Smooth muscle cell (in vitro differentiated cells): ENCODE measurements around the gene SLC39A10. TPM values are rescaled to one million over a fixed set of nuclear protein-coding genes. Genes with fewer than 3 reads are reported as not detected.

Experiments used
- DNase-seq: peaks from one replicate; lab custom pipeline; 2025; ENCODE audit not compliant: unreplicated experiment; lab: John Stamatoyannopoulos, UW
- H2AFZ ChIP-seq: fragments of 200-600 bp; sonication (generic); 2 replicates; pipeline ENCODE4 v1.6.0; 2016; ENCODE audit warnings: antibody characterized with exemption, low read depth, mild to moderate bottlenecking
- H3F3A ChIP-seq: fragments of 200-600 bp; sonication (generic); 2 replicates; pipeline ENCODE4 v1.6.0; 2017; ENCODE audit warnings: antibody characterized with exemption, low read depth
- H3K27ac ChIP-seq: fragments of 200-600 bp; sonication (generic); 2 replicates; pipeline ENCODE4 v1.5.1; 2016; ENCODE audit warnings: low read depth, mild to moderate bottlenecking
- H3K27me3 ChIP-seq: fragments of 200-600 bp; sonication (generic); 2 replicates; pipeline ENCODE4 v1.6.1; 2016; ENCODE audit warnings: low read depth, mild to moderate bottlenecking
- H3K36me3 ChIP-seq: fragments of 200-600 bp; sonication (generic); 2 replicates; pipeline ENCODE4 v1.5.1; 2016; ENCODE audit warnings: low read depth
- H3K4me1 ChIP-seq: fragments of 200-600 bp; sonication (generic); 2 replicates; pipeline ENCODE4 v1.5.1; 2016; ENCODE audit warnings: low read depth
- H3K4me2 ChIP-seq: fragments of 200-600 bp; sonication (generic); 2 replicates; pipeline ENCODE4 v1.6.0; 2016; ENCODE audit warnings: mild to moderate bottlenecking
- H3K4me3 ChIP-seq: fragments of 200-600 bp; sonication (generic); 2 replicates; pipeline ENCODE4 v1.5.1; 2016; ENCODE audit warnings: mild to moderate bottlenecking
- H3K79me2 ChIP-seq: fragments of 200-600 bp; sonication (generic); 2 replicates; pipeline ENCODE4 v1.6.0; 2016; ENCODE audit warnings: low read depth, mild to moderate bottlenecking
- H3K9ac ChIP-seq: fragments of 200-600 bp; sonication (generic); 2 replicates; pipeline ENCODE4 v1.6.0; 2016; ENCODE audit warnings: low read depth
- H3K9me3 ChIP-seq: fragments of 200-600 bp; sonication (generic); replicated peaks from 2 replicates; pipeline ENCODE4 v1.5.1; 2016; ENCODE audit warnings: low read depth
- H4K20me1 ChIP-seq: fragments of 200-600 bp; sonication (generic); 2 replicates; pipeline ENCODE4 v1.6.0; 2016; ENCODE audit warnings: low read depth
- WGBS: methylation state at CpG from one replicate; pipeline ENCODE4 v1.1.7; 2016; ENCODE audit warnings: low lambda C conversion rate; 5-methylcytosine and 5-hydroxymethylcytosine counted together
- polyA plus RNA-seq: library from polyadenylated mRNA; unstranded; fragments of >200 nt; fragmentation: Nextera tagmentation; extraction: Ambion mirVana; gene quantifications from 2 replicates; pipeline ENCODE4 v1.2.1, GENCODE V29; 2016
- total RNA-seq: library from RNA; depleted of rRNA; stranded (reverse); fragments of >200 nt; gene quantifications from 2 replicates; pipeline ENCODE4 v1.2.3, GENCODE V29; 2014
- TF ChIP-seq, protein P1 (sequence below): fragments of 200-600 bp; sonication (generic); IDR thresholded peaks from 2 replicates; pipeline ENCODE4 v1.5.1; 2017; ENCODE audit warnings: borderline replicate concordance, mild to moderate bottlenecking, antibody characterized with exemption; ENCODE audit not compliant: insufficient read depth, poor library complexity, severe bottlenecking

SLC39A10 gene
- total and polyA plus RNA-seq, 2 experiments from 2014 or later: 15.6 to 81.2 TPM

DNA sequence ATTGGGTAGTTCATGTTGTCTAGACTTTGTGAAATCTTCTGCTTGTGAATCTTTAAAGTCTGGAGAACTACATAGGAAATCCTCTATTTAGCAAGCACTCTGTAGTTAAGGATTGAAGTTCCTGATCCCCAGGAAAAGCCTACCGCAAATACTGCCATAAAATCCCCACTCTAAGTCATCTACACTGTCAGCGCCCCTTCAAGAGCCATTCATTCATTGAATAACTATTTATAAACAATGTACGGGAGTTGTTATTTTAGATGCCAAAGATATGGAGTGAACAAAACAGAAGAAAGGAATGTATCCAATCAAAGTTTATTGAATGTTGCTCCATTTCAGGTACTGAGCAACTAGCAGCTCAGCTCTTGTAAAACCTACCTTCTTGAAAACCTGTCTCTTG is 36.5 kb upstream of the SLC39A10 start:
- WGBS: 23% methylated on average over 3 of the region's 3 CpGs

DNA sequence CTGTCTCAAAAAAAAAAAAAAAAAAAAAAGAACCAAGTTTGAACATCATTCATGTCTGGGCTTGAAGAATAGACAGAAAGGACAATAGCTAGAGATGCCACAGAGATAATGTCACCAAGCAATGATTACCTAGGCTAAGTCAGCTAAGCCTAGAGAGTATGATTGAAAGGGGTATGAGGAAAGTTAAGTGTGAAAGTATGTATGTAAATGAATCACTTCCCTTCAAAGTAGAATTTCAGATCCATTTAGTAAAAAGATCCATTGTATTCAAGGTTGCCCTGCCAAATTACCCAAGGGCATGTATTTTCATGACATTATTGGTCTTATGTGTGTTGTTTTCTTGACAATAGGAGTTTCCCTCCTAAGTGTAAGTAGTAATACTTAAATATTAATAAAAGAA is 34.1 kb upstream of the SLC39A10 start:
- Histone ChIP-seq H3K9ac (no peak overlapping the region), H3F3A (peaks cover 14% of the 10 kb centered on the region), H3K79me2 (no peaks in the 10 kb centered on the region), H3K27ac (peak overlapping the region; percentile 67), H3K4me1 (no peaks in the 10 kb centered on the region), H3K36me3 (no peaks in the 10 kb centered on the region), H3K9me3 (no peaks in the 10 kb centered on the region), H3K27me3 (no peaks in the 10 kb centered on the region), H2AFZ (no peak overlapping the region), H3K4me2 (no peak overlapping the region), H3K4me3 (no peak overlapping the region), H4K20me1 (no peaks in the 10 kb centered on the region)
- DNase-seq: no peak
- TF ChIP-seq, protein P1, sequence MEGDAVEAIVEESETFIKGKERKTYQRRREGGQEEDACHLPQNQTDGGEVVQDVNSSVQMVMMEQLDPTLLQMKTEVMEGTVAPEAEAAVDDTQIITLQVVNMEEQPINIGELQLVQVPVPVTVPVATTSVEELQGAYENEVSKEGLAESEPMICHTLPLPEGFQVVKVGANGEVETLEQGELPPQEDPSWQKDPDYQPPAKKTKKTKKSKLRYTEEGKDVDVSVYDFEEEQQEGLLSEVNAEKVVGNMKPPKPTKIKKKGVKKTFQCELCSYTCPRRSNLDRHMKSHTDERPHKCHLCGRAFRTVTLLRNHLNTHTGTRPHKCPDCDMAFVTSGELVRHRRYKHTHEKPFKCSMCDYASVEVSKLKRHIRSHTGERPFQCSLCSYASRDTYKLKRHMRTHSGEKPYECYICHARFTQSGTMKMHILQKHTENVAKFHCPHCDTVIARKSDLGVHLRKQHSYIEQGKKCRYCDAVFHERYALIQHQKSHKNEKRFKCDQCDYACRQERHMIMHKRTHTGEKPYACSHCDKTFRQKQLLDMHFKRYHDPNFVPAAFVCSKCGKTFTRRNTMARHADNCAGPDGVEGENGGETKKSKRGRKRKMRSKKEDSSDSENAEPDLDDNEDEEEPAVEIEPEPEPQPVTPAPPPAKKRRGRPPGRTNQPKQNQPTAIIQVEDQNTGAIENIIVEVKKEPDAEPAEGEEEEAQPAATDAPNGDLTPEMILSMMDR: no peak

More for the DNA sequence above, 36.5 kb upstream of the SLC39A10 start:
- DNase-seq: no peak
- H3K27me3 ChIP-seq: no peaks in the 10 kb centered on the region
- H4K20me1 ChIP-seq: no peaks in the 10 kb centered on the region
- H3K79me2 ChIP-seq: no peaks in the 10 kb centered on the region
- H3K27ac ChIP-seq: peak overlapping the region; percentile 40
- H3K36me3 ChIP-seq: no peaks in the 10 kb centered on the region
- H3K9me3 ChIP-seq: no peaks in the 10 kb centered on the region
- H2AFZ ChIP-seq: no peak overlapping the region
- H3K4me3 ChIP-seq: no peak overlapping the region
- TF ChIP-seq, protein P1: no peak
- H3F3A ChIP-seq: peaks cover 14% of the 10 kb centered on the region
- H3K4me2 ChIP-seq: peak overlapping the region; percentile 11
- no peaks in the 10 kb centered on the region for H3K4me1 ChIP-seq
- H3K9ac ChIP-seq: no peak overlapping the region

GRCh38 chr2:195626507-195626906 is 30.5 kb upstream of the SLC39A10 start:
- Histone ChIP-seq H3F3A (peaks cover 3% of the 10 kb centered on the region), H3K4me1 (no peaks in the 10 kb centered on the region), H3K4me3 (no peak overlapping the region), H3K36me3 (no peaks in the 10 kb centered on the region), H3K27me3 (no peaks in the 10 kb centered on the region), H3K4me2 (no peak overlapping the region), H3K79me2 (no peaks in the 10 kb centered on the region), H2AFZ (no peak overlapping the region), H3K9ac (no peak overlapping the region), H3K27ac (peak overlapping the region; percentile 38), H3K9me3 (no peaks in the 10 kb centered on the region), H4K20me1 (no peaks in the 10 kb centered on the region)
- DNase-seq: no peak
- TF ChIP-seq, protein P1: no peak
- WGBS: 76% methylated on average over 2 of the region's 2 CpGs

DNA sequence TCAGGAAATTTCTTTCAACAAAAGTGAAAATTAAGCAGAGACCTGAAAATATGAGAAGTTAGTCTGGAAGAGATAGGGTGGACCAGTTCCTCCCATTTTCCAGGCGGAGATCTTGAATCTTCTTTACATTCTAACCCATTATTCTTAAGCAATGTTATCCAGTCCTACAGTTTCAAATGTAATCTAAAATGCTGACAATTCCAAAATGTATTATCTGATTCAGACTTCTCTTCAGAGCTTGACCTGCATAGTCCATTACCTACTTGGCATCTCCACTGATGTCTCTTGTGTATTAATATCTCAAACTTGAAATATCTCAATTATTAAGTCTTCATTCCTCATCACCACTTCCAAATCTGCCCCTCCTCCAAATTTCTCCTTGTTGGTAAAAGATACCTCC is 28.4 kb upstream of the SLC39A10 start:
- Histone ChIP-seq H3K4me2 (no peak overlapping the region), H3K4me1 (no peaks in the 10 kb centered on the region), H3K9ac (no peak overlapping the region), H3K9me3 (no peaks in the 10 kb centered on the region), H3K4me3 (no peak overlapping the region), H3K79me2 (no peaks in the 10 kb centered on the region), H3K36me3 (no peaks in the 10 kb centered on the region), H3K27me3 (no peaks in the 10 kb centered on the region), H3F3A (no peaks in the 10 kb centered on the region), H4K20me1 (no peaks in the 10 kb centered on the region), H3K27ac (no peak overlapping the region), H2AFZ (no peak overlapping the region)
- TF ChIP-seq, protein P1: no peak
- 100% methylated on average over 1 of the region's 1 CpG for WGBS
- DNase-seq: no peak
